Measurements from ENCODE around the gene GPC6.

GPC6 gene

DNA sequence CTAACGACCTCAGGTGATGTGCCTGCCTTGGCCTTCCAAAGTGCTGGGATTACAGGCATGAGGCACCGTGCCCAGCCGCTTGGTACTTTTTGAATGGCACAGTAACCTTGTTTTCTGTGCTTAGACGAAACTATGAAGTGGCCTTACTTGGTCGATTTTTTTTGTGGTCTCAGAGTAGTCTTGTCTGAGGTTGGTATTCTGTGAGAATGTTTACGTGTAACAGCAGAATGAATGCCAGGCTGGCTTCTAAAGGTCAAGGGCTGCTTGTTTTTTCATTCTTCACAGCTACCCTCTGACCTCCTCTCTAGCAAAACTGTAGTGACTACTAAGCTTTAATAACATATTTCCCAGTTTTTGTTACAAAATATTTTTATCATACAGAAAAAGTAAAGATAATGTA is 313.3 kb downstream of the GPC6 start:
- DNase-seq (ENCODE audit: low read depth), result peak; percentile 48
- no peak overlapping the region for H3K4me3 ChIP-seq (ENCODE audit: low read depth, low read length)
- TF ChIP-seq, protein P1, sequence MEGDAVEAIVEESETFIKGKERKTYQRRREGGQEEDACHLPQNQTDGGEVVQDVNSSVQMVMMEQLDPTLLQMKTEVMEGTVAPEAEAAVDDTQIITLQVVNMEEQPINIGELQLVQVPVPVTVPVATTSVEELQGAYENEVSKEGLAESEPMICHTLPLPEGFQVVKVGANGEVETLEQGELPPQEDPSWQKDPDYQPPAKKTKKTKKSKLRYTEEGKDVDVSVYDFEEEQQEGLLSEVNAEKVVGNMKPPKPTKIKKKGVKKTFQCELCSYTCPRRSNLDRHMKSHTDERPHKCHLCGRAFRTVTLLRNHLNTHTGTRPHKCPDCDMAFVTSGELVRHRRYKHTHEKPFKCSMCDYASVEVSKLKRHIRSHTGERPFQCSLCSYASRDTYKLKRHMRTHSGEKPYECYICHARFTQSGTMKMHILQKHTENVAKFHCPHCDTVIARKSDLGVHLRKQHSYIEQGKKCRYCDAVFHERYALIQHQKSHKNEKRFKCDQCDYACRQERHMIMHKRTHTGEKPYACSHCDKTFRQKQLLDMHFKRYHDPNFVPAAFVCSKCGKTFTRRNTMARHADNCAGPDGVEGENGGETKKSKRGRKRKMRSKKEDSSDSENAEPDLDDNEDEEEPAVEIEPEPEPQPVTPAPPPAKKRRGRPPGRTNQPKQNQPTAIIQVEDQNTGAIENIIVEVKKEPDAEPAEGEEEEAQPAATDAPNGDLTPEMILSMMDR (conservative IDR thresholded peaks at IDR 0.05; ENCODE audit: low read depth, low read length), result no peak

DNA sequence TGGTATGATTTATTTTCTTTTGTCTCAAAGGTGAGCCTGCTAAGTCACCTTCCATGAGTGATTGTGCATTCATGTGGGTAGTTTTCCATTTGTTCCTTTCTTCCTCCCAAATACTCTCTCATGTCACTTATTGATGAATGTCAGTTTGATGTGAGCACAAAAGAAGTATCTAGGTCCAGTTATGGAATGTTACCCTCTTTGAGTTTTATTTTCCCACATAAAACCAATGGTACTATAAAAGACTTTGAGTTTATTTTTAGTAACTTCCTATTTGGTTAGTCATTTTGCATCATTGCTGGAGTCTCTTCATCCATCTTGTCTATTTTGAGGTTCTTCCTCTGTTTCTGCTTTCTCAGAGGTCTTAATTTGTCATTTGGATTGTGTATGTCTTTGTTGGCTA is 321.3 kb downstream of the GPC6 start:
- no peak for DNase-seq (ENCODE audit: low read depth)
- TF ChIP-seq, protein P1 (conservative IDR thresholded peaks at IDR 0.05; ENCODE audit: low read depth, low read length), result no peak
- H3K4me3 ChIP-seq (ENCODE audit: low read depth, low read length), result no peak overlapping the region

DNA sequence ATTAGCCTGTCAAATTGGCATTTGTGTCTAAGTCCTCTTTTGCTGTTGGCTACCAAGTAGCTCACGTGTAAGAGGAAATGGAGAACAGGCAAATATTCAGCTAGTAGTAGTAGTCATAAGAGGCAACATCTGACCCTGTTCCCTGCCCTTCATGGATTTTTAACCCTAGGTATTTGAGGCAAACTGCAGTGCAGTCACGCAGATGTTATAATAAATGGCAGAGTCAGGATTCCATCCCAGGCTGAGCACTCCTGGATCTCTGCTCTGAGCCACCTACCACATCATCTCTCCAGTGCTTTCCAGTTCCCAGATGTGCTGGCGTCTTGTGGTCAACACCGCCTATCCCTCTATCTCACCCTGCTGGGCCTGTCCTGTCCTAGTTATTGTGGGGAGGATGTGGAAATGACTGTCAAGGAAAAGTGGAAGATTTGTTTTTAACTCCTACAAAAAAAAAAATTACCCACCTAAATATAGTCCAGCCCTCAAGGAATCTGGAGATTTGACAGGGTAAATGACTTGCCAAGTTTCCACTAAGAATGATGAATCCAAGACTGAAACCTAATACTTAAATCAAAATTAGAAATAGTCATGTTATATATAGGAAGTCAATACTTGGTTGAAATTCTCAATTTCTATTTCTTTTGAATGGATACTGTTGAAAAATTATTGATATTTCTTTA is 322.9 kb downstream of the GPC6 start:
- DNase-seq (ENCODE audit: low read depth), result no peak
- TF ChIP-seq, protein P1 (conservative IDR thresholded peaks at IDR 0.05; ENCODE audit: low read depth, low read length), result no peak

DNA sequence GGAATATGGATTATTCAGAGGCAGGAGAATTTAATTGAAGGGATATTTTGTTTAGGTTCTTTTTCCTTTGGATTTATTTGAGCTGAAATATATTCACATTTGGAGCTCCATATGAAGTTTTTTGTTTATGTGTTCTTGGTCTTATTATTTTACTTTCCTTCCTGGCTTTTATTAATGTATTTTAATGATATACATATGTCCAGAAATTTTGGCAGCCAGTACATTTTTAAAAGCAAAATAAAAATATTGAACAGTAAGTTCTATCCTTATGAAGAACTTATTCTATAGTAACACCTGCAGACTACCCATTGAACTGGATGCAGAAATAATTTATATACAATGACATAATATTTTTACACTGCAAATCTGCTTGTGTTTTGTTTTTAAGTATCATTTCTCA is 323.6 kb downstream of the GPC6 start:
- no peak for DNase-seq (ENCODE audit: low read depth)
- H3K4me3 ChIP-seq (ENCODE audit: low read depth, low read length), result no peak overlapping the region
- TF ChIP-seq, protein P1 (conservative IDR thresholded peaks at IDR 0.05; ENCODE audit: low read depth, low read length), result no peak

More for the DNA sequence above, 322.9 kb downstream of the GPC6 start:
- no peak overlapping the region for H3K4me3 ChIP-seq (ENCODE audit: low read depth, low read length)

DNA sequence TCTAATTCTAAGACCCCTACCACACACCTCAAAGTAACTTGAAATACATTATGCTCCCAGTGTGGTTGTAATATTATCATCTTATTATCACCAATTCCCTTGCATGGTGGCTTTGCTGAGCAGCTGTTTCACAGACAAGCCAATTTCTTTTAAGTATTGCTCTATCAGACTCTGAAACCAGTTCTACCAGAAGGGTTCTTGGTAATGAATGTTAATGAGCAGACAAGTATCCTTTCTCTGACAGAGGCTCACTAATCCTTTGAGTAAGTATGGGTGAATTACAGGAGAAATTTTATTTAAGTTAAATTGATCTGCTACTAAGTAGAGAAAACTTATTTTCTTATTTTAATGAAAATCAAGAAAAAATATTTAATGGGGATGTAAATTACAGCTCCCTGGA is 326.0 kb downstream of the GPC6 start:
- no peak for DNase-seq (ENCODE audit: low read depth)
- TF ChIP-seq, protein P1 (conservative IDR thresholded peaks at IDR 0.05; ENCODE audit: low read depth, low read length), result no peak
- H3K4me3 ChIP-seq (ENCODE audit: low read depth, low read length), result no peak overlapping the region

DNA sequence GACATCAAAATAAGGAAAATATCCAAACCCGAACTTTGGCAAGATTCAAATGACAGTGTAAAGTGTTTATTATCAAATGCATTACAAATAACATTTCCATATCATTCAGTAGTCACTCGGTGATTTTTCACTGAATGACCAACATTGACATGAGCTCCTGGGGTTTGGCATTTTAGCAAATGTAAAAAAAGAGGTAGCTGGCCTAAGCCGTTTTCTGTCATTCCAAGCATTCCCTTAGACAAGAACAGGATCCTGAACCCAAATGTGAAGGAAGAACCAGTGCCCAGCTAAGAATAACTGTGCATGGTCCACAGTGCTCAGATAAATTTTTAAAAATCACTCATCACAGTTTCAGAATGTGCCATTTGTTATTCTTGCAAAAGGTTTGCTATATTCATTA is 327.9 kb downstream of the GPC6 start:
- DNase-seq (ENCODE audit: low read depth), result no peak
- no peak overlapping the region for H3K4me3 ChIP-seq (ENCODE audit: low read depth, low read length)
- TF ChIP-seq, protein P1 (conservative IDR thresholded peaks at IDR 0.05; ENCODE audit: low read depth, low read length), result no peak

DNA sequence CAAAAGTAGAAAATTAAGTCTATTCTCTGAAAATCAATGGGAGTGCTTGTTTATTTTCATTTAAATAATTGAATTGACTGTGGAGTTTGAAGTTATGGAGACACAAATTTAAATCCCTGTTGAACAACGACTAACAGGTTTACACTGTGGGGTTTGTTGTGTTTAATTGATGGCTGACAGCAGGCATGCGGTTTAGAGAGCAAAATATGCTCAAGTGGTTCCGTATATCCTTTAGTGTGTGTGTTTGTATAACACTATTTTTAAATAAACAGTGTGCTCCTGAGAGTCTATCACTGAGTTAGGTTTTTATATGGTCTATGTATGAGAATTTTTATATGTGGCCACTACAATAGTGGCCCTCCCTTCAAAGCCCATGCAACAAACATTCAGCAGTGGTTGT is 332.0 kb downstream of the GPC6 start:
- H3K4me3 ChIP-seq (ENCODE audit: low read depth, low read length), result no peak overlapping the region
- DNase-seq (ENCODE audit: low read depth), result no peak
- TF ChIP-seq, protein P1 (conservative IDR thresholded peaks at IDR 0.05; ENCODE audit: low read depth, low read length), result no peak

Measured in choroid plexus epithelial cell (primary cell).